SH-SY5Y (cell line): ENCODE data around the gene OCA2.

Experiments used
- GATA2 ChIP-seq: IDR thresholded peaks from 2 replicates; pipeline ENCODE4 v1.6.1; 2011; ENCODE audit warnings: mild to moderate bottlenecking, low read depth, low read length
- GATA3 ChIP-seq: IDR thresholded peaks from 2 replicates; pipeline ENCODE4 v1.6.1; 2011; ENCODE audit warnings: low read depth, mild to moderate bottlenecking, low read length, moderate library complexity

DNA sequence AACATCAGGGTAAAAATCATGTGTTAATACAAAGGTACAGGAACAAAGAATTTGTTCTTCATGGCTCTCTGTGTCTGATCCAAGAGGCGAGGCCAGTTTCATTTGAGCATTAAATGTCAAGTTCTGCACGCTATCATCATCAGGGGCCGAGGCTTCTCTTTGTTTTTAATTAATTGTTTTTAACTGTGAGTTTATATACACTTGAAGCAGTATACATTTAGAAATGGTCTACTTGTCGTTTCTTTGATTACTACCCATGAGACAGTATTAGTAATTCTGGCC lies 21.2 kb upstream of the OCA2 start:
- TF ChIP-seq GATA2, result no peak
- TF ChIP-seq GATA3, result no peak
